Stomach (tissue), 4 donors: ENCODE data around the gene MLKL.

Source experiments
- POLR2A ChIP-seq, 4 donors: fragments of 450-650 bp; IDR thresholded peaks; one replicate each; pipeline ENCODE4 v1.6.1; 2016; ENCODE audit warnings: antibody characterized with exemption in 4 of 4, control low read depth in 2 of 4, mild to moderate bottlenecking in 1 of 4, moderate library complexity in 1 of 4
- POLR2AphosphoS5 ChIP-seq, 3 donors: sonication (generic); formaldehyde crosslinking; IDR thresholded peaks; one replicate each; pipeline ENCODE4 v1.6.1; 2016; ENCODE audit warnings: antibody characterized with exemption in 3 of 3
- TF ChIP-seq, protein P1 (sequence below), 7 experiments: fragments of 450-650 bp in 4 of 7; fragments of 200-600 bp in 3 of 7; sonication (generic) in 3 of 7; IDR thresholded peaks; one replicate each; pipeline ENCODE4 v1.5.1; 2016 to 2019; ENCODE audit warnings: antibody characterized with exemption in 7 of 7, control low read depth in 2 of 7, mild to moderate bottlenecking in 1 of 7

DNA sequence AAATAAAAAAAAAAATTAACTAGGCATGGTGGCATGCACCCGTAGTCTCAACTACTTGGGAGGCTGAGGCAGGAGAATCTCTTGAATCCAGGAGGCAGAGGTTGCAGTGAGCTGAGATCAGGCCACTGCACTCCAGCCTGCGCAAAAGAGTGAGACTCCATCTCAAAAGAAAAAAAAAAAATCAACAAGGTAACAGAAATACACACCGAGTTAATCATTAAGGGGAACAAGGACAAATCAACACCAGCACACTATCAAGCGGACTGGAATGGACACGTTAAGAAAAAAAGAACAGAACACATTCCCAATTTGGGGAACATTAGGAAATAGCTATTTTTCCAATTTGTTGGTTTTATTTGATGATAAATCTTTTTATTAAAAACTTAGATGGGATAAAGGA lies 65.4 kb downstream of the MLKL start:
- TF ChIP-seq, protein P1, sequence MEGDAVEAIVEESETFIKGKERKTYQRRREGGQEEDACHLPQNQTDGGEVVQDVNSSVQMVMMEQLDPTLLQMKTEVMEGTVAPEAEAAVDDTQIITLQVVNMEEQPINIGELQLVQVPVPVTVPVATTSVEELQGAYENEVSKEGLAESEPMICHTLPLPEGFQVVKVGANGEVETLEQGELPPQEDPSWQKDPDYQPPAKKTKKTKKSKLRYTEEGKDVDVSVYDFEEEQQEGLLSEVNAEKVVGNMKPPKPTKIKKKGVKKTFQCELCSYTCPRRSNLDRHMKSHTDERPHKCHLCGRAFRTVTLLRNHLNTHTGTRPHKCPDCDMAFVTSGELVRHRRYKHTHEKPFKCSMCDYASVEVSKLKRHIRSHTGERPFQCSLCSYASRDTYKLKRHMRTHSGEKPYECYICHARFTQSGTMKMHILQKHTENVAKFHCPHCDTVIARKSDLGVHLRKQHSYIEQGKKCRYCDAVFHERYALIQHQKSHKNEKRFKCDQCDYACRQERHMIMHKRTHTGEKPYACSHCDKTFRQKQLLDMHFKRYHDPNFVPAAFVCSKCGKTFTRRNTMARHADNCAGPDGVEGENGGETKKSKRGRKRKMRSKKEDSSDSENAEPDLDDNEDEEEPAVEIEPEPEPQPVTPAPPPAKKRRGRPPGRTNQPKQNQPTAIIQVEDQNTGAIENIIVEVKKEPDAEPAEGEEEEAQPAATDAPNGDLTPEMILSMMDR (IDR thresholded peaks at IDR 0.05) = no peak
- TF ChIP-seq POLR2A (IDR thresholded peaks at IDR 0.05) (no peak), POLR2AphosphoS5 (IDR thresholded peaks at IDR 0.05) (no peak)
